Adrenal gland (tissue), 12 donors: ENCODE measurements around the gene FBXL20. TPM values are rescaled to one million over a fixed set of nuclear protein-coding genes. Genes with fewer than 3 reads are reported as not detected.
A peak's percentile ranks its signal among the peaks of the same experiment; 100 is the strongest.

ENCODE experiments used
- DNase-seq, 7 donors: peaks; one replicate each; pipeline ENCODE4 v3.0.0-alpha.2; 2019 to 2020
- H3K27ac ChIP-seq, 5 donors: fragments of 200-600 bp; sonication (generic) in 4 of 5; 1 replicate in 3 of 5; 2 replicates in 2 of 5; pipeline versions ENCODE4 v1.5.1 to v1.8.0; 2016 to 2020; ENCODE audit warnings: mild to moderate bottlenecking in 1 of 5
- H3K27me3 ChIP-seq: fragments of 200-600 bp; 2 replicates; pipeline ENCODE4 v1.8.0; 2021
- H3K36me3 ChIP-seq, 2 donors: fragments of 200-600 bp; replicated peaks in 1 of 2; 1 replicate in 1 of 2; 2 replicates in 1 of 2; pipeline versions ENCODE4 v1.5.1 to v1.8.0; 2018 to 2022
- H3K4me1 ChIP-seq, 2 donors: fragments of 200-600 bp; replicated peaks in 1 of 2; 1 replicate in 1 of 2; 2 replicates in 1 of 2; pipeline versions ENCODE4 v1.5.1 to v1.8.0; 2018 to 2021
- H3K4me3 ChIP-seq, 4 donors: fragments of 200-600 bp; sonication (generic) in 3 of 4; one replicate each; pipeline ENCODE4 v1.5.1; 2016 to 2018
- H3K9me3 ChIP-seq, 3 donors: fragments of 200-600 bp; sonication (generic) in 1 of 3; replicated peaks in 1 of 3; 1 replicate in 2 of 3; 2 replicates in 1 of 3; pipeline versions ENCODE4 v1.5.1 to v1.8.0; 2016 to 2021
- POLR2A ChIP-seq, 2 donors: fragments of 450-650 bp; IDR thresholded peaks; one replicate each; pipeline ENCODE4 v1.6.1; 2017; ENCODE audit warnings: antibody characterized with exemption in 2 of 2, mild to moderate bottlenecking in 2 of 2, moderate library complexity in 1 of 2
- WGBS, 4 donors: extraction: QIAGEN DNeasy Blood & Tissue Kit in 2 of 4; methylation state at CpG; one replicate each; pipeline versions ENCODE4 v1.1.5 to v1.1.7; 2013 to 2017; 5-methylcytosine and 5-hydroxymethylcytosine counted together
- intact Hi-C, 2 donors: fragments of 100-400 bp; cut with DNase I; formaldehyde crosslinking; loops; one replicate each; pipeline versions ENCODE4 v1.14.1 to v1.15.0; 2022 to 2023
- polyA plus RNA-seq, 3 donors: library from polyadenylated mRNA; stranded (reverse); fragments of 200-250 nt in 2 of 3; fragments of 350-450 nt in 1 of 3; fragmentation: Illumina TruSeq in 1 of 3; extraction: RNeasy Lipid Tissue Mini Kit (QIAGEN cat#74804) in 1 of 3; gene quantifications; one replicate each; pipeline ENCODE4 v1.2.3, GENCODE V29; 2013 to 2014
- total RNA-seq, 9 donors: library from RNA; depleted of rRNA in 4 of 9; stranded (reverse); fragments of >200 nt in 4 of 9; fragments of 120-200 nt in 1 of 9; fragmentation: NEBNext Ultra II Directional in 1 of 9; extraction: Animal tissue kit (Norgen Biotek cat#: 25700) in 1 of 9; gene quantifications; one replicate each; pipeline versions ENCODE4 v1.1.0 to v1.2.4, GENCODE V29; 2013 to 2023
- TF ChIP-seq, protein P1 (sequence below), 6 experiments: fragments of 450-650 bp in 4 of 6; fragments of 200-600 bp in 2 of 6; sonication (generic) in 1 of 6; IDR thresholded peaks; 1 replicate in 5 of 6; 2 replicates in 1 of 6; pipeline versions ENCODE4 v1.5.1 to v1.8.0; 2016 to 2021; ENCODE audit warnings: antibody characterized with exemption in 6 of 6, mild to moderate bottlenecking in 2 of 6, moderate library complexity in 1 of 6
- donor health status: healthy with polysubstance abuse.
- donor health status: Bipolar disorder and iron deficiency.
- donor health status: DM: yes; HTN: yes; CAD: no.
- donor health status: DM: no; HTN: no; CAD: no.
- donor health status: DM: no; HTN: no; CAD: no.
- donor health status: DM: yes; HTN: yes; CAD: no.

FBXL20 gene
- total and polyA plus RNA-seq, 12 donors: 3.7 to 41.5 (median 17.3) TPM

DNA sequence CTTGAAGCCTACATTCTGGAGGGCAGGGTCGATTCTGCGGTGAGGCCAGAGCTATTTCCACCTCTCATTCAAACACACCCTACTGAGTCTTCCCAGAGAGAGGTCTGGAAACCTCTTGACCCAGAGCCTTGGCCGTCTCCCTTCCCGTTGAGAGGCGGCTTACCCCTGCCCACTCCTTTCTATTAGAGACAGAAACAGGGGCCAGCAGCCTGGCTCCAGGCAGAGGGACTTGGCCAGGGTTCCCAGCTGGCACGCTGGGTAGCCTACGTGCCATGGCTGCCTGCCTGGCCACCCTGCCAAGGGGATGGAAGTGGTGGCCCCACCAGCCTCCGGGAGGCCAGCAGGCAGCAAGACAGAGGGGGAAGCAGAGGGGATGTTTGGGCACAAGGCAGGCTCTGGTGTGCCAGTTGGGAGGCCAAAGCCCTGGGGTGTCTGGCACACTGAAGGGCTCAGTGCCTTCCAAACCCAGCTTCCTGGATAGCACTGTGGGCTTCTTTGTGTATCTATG, 181.7 kb downstream of the FBXL20 start:
- no peak for DNase-seq
- H3K4me1 ChIP-seq: peaks cover 0 to 2% of the 10 kb centered on the region in 2 donors
- H3K27me3 ChIP-seq: peaks cover 2% of the 10 kb centered on the region
- no peak overlapping the region for H3K4me3 ChIP-seq
- 30 to 75% (median 71%) methylated on average over 3 to 8 of the region's 8 CpGs for WGBS, 4 donors
- no peak overlapping the region for H3K27ac ChIP-seq
- no peaks in the 10 kb centered on the region for H3K9me3 ChIP-seq
- TF ChIP-seq, protein P1, sequence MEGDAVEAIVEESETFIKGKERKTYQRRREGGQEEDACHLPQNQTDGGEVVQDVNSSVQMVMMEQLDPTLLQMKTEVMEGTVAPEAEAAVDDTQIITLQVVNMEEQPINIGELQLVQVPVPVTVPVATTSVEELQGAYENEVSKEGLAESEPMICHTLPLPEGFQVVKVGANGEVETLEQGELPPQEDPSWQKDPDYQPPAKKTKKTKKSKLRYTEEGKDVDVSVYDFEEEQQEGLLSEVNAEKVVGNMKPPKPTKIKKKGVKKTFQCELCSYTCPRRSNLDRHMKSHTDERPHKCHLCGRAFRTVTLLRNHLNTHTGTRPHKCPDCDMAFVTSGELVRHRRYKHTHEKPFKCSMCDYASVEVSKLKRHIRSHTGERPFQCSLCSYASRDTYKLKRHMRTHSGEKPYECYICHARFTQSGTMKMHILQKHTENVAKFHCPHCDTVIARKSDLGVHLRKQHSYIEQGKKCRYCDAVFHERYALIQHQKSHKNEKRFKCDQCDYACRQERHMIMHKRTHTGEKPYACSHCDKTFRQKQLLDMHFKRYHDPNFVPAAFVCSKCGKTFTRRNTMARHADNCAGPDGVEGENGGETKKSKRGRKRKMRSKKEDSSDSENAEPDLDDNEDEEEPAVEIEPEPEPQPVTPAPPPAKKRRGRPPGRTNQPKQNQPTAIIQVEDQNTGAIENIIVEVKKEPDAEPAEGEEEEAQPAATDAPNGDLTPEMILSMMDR (IDR thresholded peaks at IDR 0.05): no peak
- no peak for TF ChIP-seq POLR2A (IDR thresholded peaks at IDR 0.05)
- intact Hi-C loops: no loop called here
- no peaks in the 10 kb centered on the region for H3K36me3 ChIP-seq

DNA sequence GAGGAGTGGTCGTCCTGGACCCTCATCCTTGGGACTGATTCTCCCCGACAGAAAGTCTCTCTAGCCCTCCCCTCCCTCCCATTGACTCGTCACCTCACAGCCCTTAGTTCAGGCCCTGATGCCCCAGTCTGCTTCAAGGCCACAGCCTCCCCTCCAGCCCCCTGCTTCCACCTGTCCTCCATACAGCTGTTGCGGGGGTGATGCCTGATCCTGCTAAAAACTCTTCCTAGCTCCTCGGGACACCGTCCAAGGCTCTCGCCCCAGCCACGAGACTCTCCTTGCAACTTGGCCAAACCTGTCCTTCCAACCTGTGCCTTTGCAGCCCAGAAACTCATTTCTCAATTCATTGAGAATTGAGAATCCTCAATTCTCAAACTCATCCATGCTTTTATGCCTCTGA, 182.5 kb downstream of the FBXL20 start:
- Histone ChIP-seq H3K27me3 (no peaks in the 10 kb centered on the region), H3K9me3 (no peaks in the 10 kb centered on the region), H3K4me1 (no peaks in the 10 kb centered on the region), H3K27ac (no peak overlapping the region), H3K4me3 (no peak overlapping the region), H3K36me3 (no peaks in the 10 kb centered on the region)
- 79 to 81% (median 80%) methylated on average over 7 to 8 of the region's 8 CpGs for WGBS, 4 donors
- TF ChIP-seq, protein P1 (IDR thresholded peaks at IDR 0.05): no peak
- TF ChIP-seq POLR2A (IDR thresholded peaks at IDR 0.05): no peak
- intact Hi-C loops: no loop called here
- DNase-seq: no peak

DNA sequence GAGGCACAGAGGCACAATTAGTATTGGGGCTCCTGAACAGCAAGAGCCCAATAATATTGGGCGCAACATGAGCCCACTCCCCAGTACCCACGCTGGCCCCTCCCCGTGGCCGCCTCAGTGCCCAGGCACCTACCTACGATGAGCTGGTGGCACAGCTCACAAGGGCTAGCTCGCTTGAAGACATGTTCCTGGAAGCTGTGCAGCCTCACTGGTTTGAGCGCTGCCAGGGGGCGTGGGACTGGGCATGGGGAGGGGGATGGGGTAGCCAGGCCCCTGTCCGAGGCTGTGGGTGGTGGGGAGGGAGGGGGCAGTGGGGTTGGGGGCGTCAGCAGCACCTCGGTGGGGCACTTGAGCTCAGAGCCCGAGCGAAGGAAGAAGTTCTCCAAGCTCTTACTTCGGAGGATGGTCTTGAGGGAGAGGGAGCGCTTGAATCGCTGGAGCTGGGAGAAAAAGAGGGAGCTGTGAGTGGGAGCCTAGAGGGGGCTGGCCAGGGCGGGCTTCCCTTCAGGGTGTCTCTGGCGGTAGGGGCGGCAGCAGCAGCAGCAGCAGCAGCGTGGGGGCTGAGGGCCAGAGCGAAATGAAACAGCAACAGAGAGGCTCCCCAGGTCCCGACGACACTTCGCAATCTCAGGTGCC, 183.6 kb downstream of the FBXL20 start:
- TF ChIP-seq, protein P1 (IDR thresholded peaks at IDR 0.05): no peak
- TF ChIP-seq POLR2A (IDR thresholded peaks at IDR 0.05): no peak
- H3K9me3 ChIP-seq: no peaks in the 10 kb centered on the region
- no peaks in the 10 kb centered on the region for H3K27me3 ChIP-seq
- H3K4me3 ChIP-seq: no peak overlapping the region
- 53 to 63% (median 60%) methylated on average over 18 to 24 of the region's 24 CpGs for WGBS, 4 donors
- intact Hi-C loops: no loop called here
- peaks cover 0 to under 1% of the 10 kb centered on the region in 2 donors for H3K4me1 ChIP-seq
- no peaks in the 10 kb centered on the region for H3K36me3 ChIP-seq
- H3K27ac ChIP-seq: no peak overlapping the region
- DNase-seq: no peak

DNA sequence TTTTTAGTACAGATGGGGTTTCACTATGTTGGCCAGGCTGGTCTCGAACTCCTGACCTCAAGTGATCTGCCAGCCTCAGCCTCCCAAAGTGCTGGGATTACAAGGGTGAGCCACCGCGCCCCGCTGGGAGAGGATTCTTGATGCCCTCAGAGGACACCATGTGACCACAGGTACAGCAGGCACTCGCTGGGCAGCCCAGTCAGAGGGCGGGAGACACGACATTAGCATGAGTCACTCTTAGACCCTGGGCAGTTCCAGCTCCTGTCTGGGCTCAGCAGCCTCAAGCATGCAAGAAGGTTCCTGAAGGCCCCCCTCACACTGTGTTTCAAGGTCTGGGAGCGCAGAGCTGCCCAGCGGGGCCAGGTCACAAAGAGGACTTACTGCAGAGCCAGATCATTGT, 187.6 kb downstream of the FBXL20 start:
- H3K36me3 ChIP-seq: no peaks in the 10 kb centered on the region
- no peaks in the 10 kb centered on the region for H3K27me3 ChIP-seq
- TF ChIP-seq, protein P1 (IDR thresholded peaks at IDR 0.05): no peak
- TF ChIP-seq POLR2A (IDR thresholded peaks at IDR 0.05): no peak
- peak overlapping the region in 1 of 5 donors; percentile 34 for H3K27ac ChIP-seq
- no peaks in the 10 kb centered on the region for H3K9me3 ChIP-seq
- DNase-seq: peak; percentile 80 to 91 (median 88)
- intact Hi-C loops: no loop called here
- H3K4me3 ChIP-seq: no peak overlapping the region
- H3K4me1 ChIP-seq: peaks cover 8 to 20% of the 10 kb centered on the region in 2 donors
- WGBS, 4 donors: 40 to 52% (median 43%) methylated on average over 3 to 9 of the region's 9 CpGs
